NCI-H748 treated with DMSO at 0.1 percent for 48 hours (cell line): ENCODE results near the gene SLC2A6.

Source experiments
- DNase-seq: peaks from one replicate; lab custom pipeline; 2025; lab: John Stamatoyannopoulos, UW

Gene SLC2A6

GRCh38 chr9:133515615-133516255 is 36.8 kb upstream of the SLC2A6 start:
- DNase-seq, result no peak

- no peak for DNase-seq
These were observed 36.3 kb upstream of the SLC2A6 start for GRCh38 chr9:133515240-133515610.

GRCh38 chr9:133514460-133515239 is 35.8 kb upstream of the SLC2A6 start:
- DNase-seq, result no peak

GRCh38 chr9:133513214-133514100 is 34.6 kb upstream of the SLC2A6 start:
- no peak for DNase-seq

GRCh38 chr9:133512253-133513213 is 33.6 kb upstream of the SLC2A6 start:
- no peak for DNase-seq

- DNase-seq, result no peak
These were observed 32.7 kb upstream of the SLC2A6 start for GRCh38 chr9:133511607-133512006.

- DNase-seq, result no peak
These were observed 32.1 kb upstream of the SLC2A6 start for GRCh38 chr9:133510926-133511505.

GRCh38 chr9:133509179-133510083 is 30.5 kb upstream of the SLC2A6 start:
- DNase-seq, result peak; percentile 88

- no peak for DNase-seq
These were observed 29.1 kb upstream of the SLC2A6 start for GRCh38 chr9:133508046-133508445.

- no peak for DNase-seq
These were observed 28.5 kb upstream of the SLC2A6 start for GRCh38 chr9:133507246-133507965.

GRCh38 chr9:133506653-133507038 is 27.7 kb upstream of the SLC2A6 start:
- DNase-seq, result no peak

- DNase-seq, result no peak
These were observed 27.2 kb upstream of the SLC2A6 start for GRCh38 chr9:133505901-133506652.

- DNase-seq, result no peak
These were observed 26.4 kb upstream of the SLC2A6 start for GRCh38 chr9:133505186-133505830.

GRCh38 chr9:133502112-133502511 is 23.2 kb upstream of the SLC2A6 start:
- DNase-seq, result no peak

- no peak for DNase-seq
These were observed 21.0 kb upstream of the SLC2A6 start for GRCh38 chr9:133499892-133500270.

GRCh38 chr9:133499132-133499891 is 20.4 kb upstream of the SLC2A6 start:
- no peak for DNase-seq
